ENCODE measurements around the gene SLC4A3.
A peak's percentile ranks its signal among the peaks of the same experiment; 100 is the strongest.

SLC4A3 gene

DNA sequence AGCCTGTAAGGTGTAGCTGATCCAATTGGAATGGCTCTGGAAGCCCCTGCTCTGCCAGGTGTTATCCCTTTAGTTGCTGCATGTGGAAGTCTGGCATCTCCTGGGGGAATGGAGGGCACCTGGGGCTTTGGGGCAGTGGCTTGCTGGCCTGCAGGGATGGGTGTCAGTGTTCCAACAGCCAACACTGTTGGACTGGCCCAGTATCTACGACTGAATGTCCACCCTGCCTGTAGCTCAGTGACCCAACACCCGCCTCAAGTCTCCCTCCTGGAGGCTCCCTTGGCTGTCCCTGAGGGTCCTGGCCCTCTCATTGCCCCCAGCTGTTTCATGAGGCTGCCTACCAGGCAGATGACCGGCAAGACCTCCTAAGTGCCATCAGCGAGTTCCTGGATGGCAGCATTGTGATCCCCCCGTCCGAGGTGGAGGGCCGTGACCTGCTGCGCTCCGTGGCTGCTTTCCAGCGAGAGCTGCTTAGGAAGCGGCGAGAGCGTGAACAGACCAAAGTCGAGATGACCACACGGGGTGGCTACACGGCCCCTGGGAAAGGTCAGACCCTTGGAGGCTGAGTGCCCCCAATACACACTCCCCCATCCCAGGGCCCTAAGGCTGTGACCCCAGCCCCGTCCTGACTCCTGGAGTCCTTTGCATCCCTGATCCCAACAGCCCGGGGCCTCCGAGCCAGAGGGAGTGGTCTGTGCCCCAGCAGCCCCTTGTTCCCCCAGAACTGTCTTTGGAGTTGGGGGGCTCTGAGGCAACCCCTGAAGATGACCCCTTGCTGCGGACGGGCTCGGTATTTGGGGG, 7.7 kb downstream of the SLC4A3 start:
- no peak for DNase-seq (ENCODE audit: low read depth)
- no peaks in the 10 kb centered on the region for H3K4me1 ChIP-seq (ENCODE audit: control insufficient read depth, insufficient read depth, low read length)
- H3K9me3 ChIP-seq (ENCODE audit: control insufficient read depth, low read length) = no peaks in the 10 kb centered on the region
- H3K36me3 ChIP-seq (ENCODE audit: control insufficient read depth, insufficient read depth, low read length, severe bottlenecking) = peaks cover 6% of the 10 kb centered on the region
- H3K9ac ChIP-seq (ENCODE audit: low read length) = no peak overlapping the region
- H3K4me3 ChIP-seq (ENCODE audit: low read length) = no peak overlapping the region
- H3K27me3 ChIP-seq (replicated peaks; ENCODE audit: control insufficient read depth, insufficient read depth, low read length) = no peaks in the 10 kb centered on the region

- Histone ChIP-seq H3K9ac (ENCODE audit: low read length) (no peak overlapping the region), H3K27me3 (replicated peaks; ENCODE audit: control insufficient read depth, insufficient read depth, low read length) (no peaks in the 10 kb centered on the region), H3K4me3 (ENCODE audit: low read length) (no peak overlapping the region), H3K36me3 (ENCODE audit: control insufficient read depth, insufficient read depth, low read length, severe bottlenecking) (peaks cover 6% of the 10 kb centered on the region), H3K4me1 (ENCODE audit: control insufficient read depth, insufficient read depth, low read length) (no peaks in the 10 kb centered on the region), H3K9me3 (ENCODE audit: control insufficient read depth, low read length) (no peaks in the 10 kb centered on the region)
- no peak for DNase-seq (ENCODE audit: low read depth)
These were observed 8.9 kb downstream of the SLC4A3 start for GRCh38 chr2:219636144-219636915.

- Histone ChIP-seq H3K4me1 (ENCODE audit: control insufficient read depth, insufficient read depth, low read length) (peaks cover 4% of the 10 kb centered on the region), H3K27me3 (replicated peaks; ENCODE audit: control insufficient read depth, insufficient read depth, low read length) (no peaks in the 10 kb centered on the region), H3K4me3 (ENCODE audit: low read length) (no peak overlapping the region), H3K9ac (ENCODE audit: low read length) (no peak overlapping the region), H3K9me3 (ENCODE audit: control insufficient read depth, low read length) (no peaks in the 10 kb centered on the region), H3K36me3 (ENCODE audit: control insufficient read depth, insufficient read depth, low read length, severe bottlenecking) (peaks cover 6% of the 10 kb centered on the region)
- no peak for DNase-seq (ENCODE audit: low read depth)
These were observed 9.8 kb downstream of the SLC4A3 start for GRCh38 chr2:219636941-219637841.

GRCh38 chr2:219637842-219638185, 10.4 kb downstream of the SLC4A3 start:
- Histone ChIP-seq H3K36me3 (ENCODE audit: control insufficient read depth, insufficient read depth, low read length, severe bottlenecking) (peaks cover 6% of the 10 kb centered on the region), H3K4me1 (ENCODE audit: control insufficient read depth, insufficient read depth, low read length) (peaks cover 8% of the 10 kb centered on the region), H3K27me3 (replicated peaks; ENCODE audit: control insufficient read depth, insufficient read depth, low read length) (no peaks in the 10 kb centered on the region), H3K9me3 (ENCODE audit: control insufficient read depth, low read length) (no peaks in the 10 kb centered on the region), H3K4me3 (ENCODE audit: low read length) (no peak overlapping the region), H3K9ac (ENCODE audit: low read length) (no peak overlapping the region)
- no peak for DNase-seq (ENCODE audit: low read depth)

DNA sequence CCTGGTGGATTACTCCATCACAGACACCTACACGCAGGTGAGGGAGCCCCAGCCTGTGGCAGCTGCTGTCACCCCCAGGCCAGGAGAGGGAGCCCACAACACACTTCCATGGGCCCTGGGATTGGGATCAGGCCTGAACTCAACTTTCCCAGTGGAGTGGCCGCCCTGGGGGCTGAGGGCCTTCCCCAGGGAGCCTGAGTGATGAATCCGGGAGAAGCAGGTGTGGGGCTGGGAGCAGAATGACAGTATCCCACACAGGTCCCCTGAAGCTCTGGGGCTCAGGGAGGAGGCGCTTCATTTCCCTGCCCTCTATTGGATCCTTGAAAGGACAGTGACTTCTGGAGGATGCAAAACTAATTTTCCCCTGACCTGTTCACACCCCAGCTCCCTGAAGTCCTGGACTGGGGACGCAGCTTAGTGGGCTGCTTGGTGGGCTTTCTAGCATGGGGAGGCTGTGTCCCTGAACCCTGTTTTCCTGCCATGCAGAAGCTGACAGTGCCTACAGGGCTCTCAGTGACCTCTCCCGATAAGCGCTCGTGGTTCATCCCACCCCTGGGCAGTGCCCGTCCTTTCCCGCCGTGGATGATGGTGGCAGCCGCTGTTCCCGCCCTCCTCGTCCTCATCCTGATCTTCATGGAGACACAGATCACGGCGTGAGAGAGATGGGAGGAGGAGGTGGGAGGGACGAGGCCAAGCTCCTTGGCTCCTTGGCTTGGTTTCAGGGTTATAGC, 11.0 kb downstream of the SLC4A3 start:
- H3K36me3 ChIP-seq (ENCODE audit: control insufficient read depth, insufficient read depth, low read length, severe bottlenecking) = peaks cover 4% of the 10 kb centered on the region
- H3K27me3 ChIP-seq (replicated peaks; ENCODE audit: control insufficient read depth, insufficient read depth, low read length) = no peaks in the 10 kb centered on the region
- H3K9me3 ChIP-seq (ENCODE audit: control insufficient read depth, low read length) = no peaks in the 10 kb centered on the region
- peaks cover 14% of the 10 kb centered on the region for H3K4me1 ChIP-seq (ENCODE audit: control insufficient read depth, insufficient read depth, low read length)
- no peak for DNase-seq (ENCODE audit: low read depth)
- no peak overlapping the region for H3K9ac ChIP-seq (ENCODE audit: low read length)
- no peak overlapping the region for H3K4me3 ChIP-seq (ENCODE audit: low read length)

DNA sequence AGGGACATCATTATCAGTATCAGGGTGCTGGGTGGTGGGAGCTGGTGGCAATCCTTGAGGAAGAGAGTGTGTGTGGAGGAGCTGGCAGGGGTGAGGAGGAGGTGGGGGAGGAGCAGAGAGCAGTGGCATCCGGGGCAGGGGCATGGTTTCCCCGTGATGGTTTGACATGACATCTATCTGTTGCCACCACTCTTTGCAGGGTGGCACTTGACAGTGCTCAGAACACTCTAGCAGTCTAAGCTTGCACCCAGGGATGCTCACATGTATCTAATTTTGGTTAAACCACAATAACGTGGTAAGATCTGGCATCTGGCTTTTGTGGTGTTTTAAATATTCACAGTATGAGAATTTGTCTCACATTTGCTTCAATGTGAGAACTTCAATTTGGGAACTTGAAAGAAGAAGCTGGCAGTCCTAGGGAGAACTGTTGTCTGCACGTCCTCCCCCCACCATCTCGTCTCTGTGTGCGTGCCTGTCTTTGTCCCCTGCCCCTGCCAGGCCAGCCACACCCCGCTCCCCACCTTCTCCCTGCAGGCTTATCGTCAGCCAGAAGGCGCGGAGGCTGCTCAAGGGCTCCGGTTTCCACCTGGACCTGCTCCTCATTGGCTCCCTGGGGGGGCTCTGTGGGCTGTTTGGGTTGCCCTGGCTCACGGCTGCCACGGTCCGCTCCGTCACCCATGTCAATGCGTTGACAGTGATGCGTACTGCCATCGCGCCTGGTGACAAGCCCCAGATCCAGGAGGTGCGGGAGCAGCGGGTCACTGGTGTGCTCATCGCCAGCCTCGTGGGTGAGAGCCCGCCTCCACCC, 11.7 kb downstream of the SLC4A3 start:
- DNase-seq (ENCODE audit: low read depth) = no peak
- H3K4me1 ChIP-seq (ENCODE audit: control insufficient read depth, insufficient read depth, low read length) = peaks cover 17% of the 10 kb centered on the region
- H3K4me3 ChIP-seq (ENCODE audit: low read length) = no peak overlapping the region
- H3K36me3 ChIP-seq (ENCODE audit: control insufficient read depth, insufficient read depth, low read length, severe bottlenecking) = peaks cover 3% of the 10 kb centered on the region
- no peaks in the 10 kb centered on the region for H3K9me3 ChIP-seq (ENCODE audit: control insufficient read depth, low read length)
- no peaks in the 10 kb centered on the region for H3K27me3 ChIP-seq (replicated peaks; ENCODE audit: control insufficient read depth, insufficient read depth, low read length)
- no peak overlapping the region for H3K9ac ChIP-seq (ENCODE audit: low read length)

DNA sequence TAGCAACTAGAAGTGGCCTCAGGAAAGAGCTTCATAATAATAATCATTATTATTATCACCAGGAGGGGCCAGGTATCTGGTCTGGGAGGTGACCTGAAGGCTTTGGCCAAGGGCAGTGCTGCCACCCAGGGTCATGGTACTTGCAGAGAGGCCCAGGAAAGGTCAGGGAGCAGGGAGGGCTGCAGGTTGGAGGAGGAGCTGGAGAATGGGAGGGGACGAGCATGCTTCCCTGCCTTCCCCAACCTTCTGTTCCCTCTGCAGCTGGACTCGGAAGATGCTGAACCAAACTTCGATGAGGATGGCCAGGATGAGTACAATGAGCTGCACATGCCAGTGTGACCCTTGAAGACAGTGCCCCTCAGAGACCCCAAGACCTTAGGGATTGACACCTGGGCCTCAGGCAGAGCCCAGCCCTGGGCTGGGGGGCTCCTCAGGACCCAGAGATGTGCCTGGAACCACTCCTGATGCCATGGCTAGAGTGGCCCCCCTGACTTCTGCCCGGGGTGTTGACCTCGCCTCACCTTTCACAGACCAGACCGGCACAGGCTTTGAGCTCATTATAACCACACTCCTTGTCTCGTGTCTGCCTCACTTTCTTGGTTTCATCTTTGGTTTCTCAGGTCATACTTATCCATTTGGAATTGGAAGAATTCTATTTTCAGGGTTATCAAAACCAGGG, 14.1 kb downstream of the SLC4A3 start:
- Histone ChIP-seq H3K4me1 (ENCODE audit: control insufficient read depth, insufficient read depth, low read length) (peaks cover 37% of the 10 kb centered on the region), H3K27me3 (replicated peaks; ENCODE audit: control insufficient read depth, insufficient read depth, low read length) (no peaks in the 10 kb centered on the region), H3K4me3 (ENCODE audit: low read length) (no peak overlapping the region), H3K36me3 (ENCODE audit: control insufficient read depth, insufficient read depth, low read length, severe bottlenecking) (no peaks in the 10 kb centered on the region), H3K9ac (ENCODE audit: low read length) (peak overlapping the region; percentile 16), H3K9me3 (ENCODE audit: control insufficient read depth, low read length) (no peaks in the 10 kb centered on the region)
- DNase-seq (ENCODE audit: low read depth) = no peak

- no peak overlapping the region for H3K4me3 ChIP-seq (ENCODE audit: low read length)
- DNase-seq (ENCODE audit: low read depth) = no peak
These were observed 14.6 kb downstream of the SLC4A3 start for GRCh38 chr2:219642069-219642454.

GRCh38 chr2:219642465-219643083, 15.1 kb downstream of the SLC4A3 start:
- peak overlapping the region; percentile 41 for H3K9ac ChIP-seq (ENCODE audit: low read length)
- DNase-seq (ENCODE audit: low read depth) = peak; percentile 99
- H3K4me1 ChIP-seq (ENCODE audit: control insufficient read depth, insufficient read depth, low read length) = peaks cover 37% of the 10 kb centered on the region
- no peaks in the 10 kb centered on the region for H3K27me3 ChIP-seq (replicated peaks; ENCODE audit: control insufficient read depth, insufficient read depth, low read length)
- H3K9me3 ChIP-seq (ENCODE audit: control insufficient read depth, low read length) = no peaks in the 10 kb centered on the region
- no peaks in the 10 kb centered on the region for H3K36me3 ChIP-seq (ENCODE audit: control insufficient read depth, insufficient read depth, low read length, severe bottlenecking)
- H3K4me3 ChIP-seq (ENCODE audit: low read length) = no peak overlapping the region

More at GRCh38 chr2:219642069-219642454, 14.6 kb downstream of the SLC4A3 start:
- no peaks in the 10 kb centered on the region for H3K27me3 ChIP-seq (replicated peaks; ENCODE audit: control insufficient read depth, insufficient read depth, low read length)
- peak overlapping the region; percentile 16 for H3K9ac ChIP-seq (ENCODE audit: low read length)
- H3K4me1 ChIP-seq (ENCODE audit: control insufficient read depth, insufficient read depth, low read length) = peaks cover 37% of the 10 kb centered on the region
- H3K9me3 ChIP-seq (ENCODE audit: control insufficient read depth, low read length) = no peaks in the 10 kb centered on the region
- no peaks in the 10 kb centered on the region for H3K36me3 ChIP-seq (ENCODE audit: control insufficient read depth, insufficient read depth, low read length, severe bottlenecking)
